Loucy (cell line): Measurements from ENCODE around the gene MUC3A.

Experiments used
- EZH2phosphoT487 ChIP-seq: fragments of 200-600 bp; IDR thresholded peaks from 2 replicates; pipeline ENCODE4 v1.6.1; 2018; ENCODE audit warnings: antibody characterized with exemption, mild to moderate bottlenecking, moderate library complexity, borderline replicate concordance
- TF ChIP-seq, protein P1 (sequence below): fragments of 200-600 bp; sonication (generic); conservative IDR thresholded peaks from 2 replicates; pipeline ENCODE4 v1.5.1; 2014; ENCODE audit warnings: mild to moderate bottlenecking, antibody characterized with exemption, low read length

GRCh38 chr7:100969066-100969615, 19.8 kb downstream of the MUC3A start, which contains the start of gene MUC12:
- TF ChIP-seq EZH2phosphoT487, result no peak
- TF ChIP-seq, protein P1, sequence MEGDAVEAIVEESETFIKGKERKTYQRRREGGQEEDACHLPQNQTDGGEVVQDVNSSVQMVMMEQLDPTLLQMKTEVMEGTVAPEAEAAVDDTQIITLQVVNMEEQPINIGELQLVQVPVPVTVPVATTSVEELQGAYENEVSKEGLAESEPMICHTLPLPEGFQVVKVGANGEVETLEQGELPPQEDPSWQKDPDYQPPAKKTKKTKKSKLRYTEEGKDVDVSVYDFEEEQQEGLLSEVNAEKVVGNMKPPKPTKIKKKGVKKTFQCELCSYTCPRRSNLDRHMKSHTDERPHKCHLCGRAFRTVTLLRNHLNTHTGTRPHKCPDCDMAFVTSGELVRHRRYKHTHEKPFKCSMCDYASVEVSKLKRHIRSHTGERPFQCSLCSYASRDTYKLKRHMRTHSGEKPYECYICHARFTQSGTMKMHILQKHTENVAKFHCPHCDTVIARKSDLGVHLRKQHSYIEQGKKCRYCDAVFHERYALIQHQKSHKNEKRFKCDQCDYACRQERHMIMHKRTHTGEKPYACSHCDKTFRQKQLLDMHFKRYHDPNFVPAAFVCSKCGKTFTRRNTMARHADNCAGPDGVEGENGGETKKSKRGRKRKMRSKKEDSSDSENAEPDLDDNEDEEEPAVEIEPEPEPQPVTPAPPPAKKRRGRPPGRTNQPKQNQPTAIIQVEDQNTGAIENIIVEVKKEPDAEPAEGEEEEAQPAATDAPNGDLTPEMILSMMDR, result no peak
